ENCODE results near the gene AREG.

AREG gene

GRCh38 chr4:74501579-74501978 lies 56.6 kb downstream of the AREG start:
- Histone ChIP-seq H3K27ac (ENCODE audit: low read length) (no peak overlapping the region), H3K4me1 (ENCODE audit: control insufficient read depth, low read depth, low read length) (no peaks in the 10 kb centered on the region)

GRCh38 chr4:74503580-74503979 lies 58.6 kb downstream of the AREG start:
- no peak overlapping the region for H3K27ac ChIP-seq (ENCODE audit: low read length)
- no peaks in the 10 kb centered on the region for H3K9me3 ChIP-seq (ENCODE audit: control insufficient read depth, low read depth, low read length)

More at GRCh38 chr4:74501579-74501978, 56.6 kb downstream of the AREG start:
- Histone ChIP-seq H3K4me3 (ENCODE audit: low read length) (no peak overlapping the region), H3K27me3 (ENCODE audit: control insufficient read depth, insufficient read depth, low read length) (no peaks in the 10 kb centered on the region), H3K9ac (ENCODE audit: low read length) (no peak overlapping the region), H3K9me3 (ENCODE audit: control insufficient read depth, low read depth, low read length) (no peaks in the 10 kb centered on the region), H3K36me3 (ENCODE audit: control insufficient read depth, low read depth, low read length) (no peaks in the 10 kb centered on the region)

GRCh38 chr4:74504212-74504611 lies 59.3 kb downstream of the AREG start:
- Histone ChIP-seq H3K36me3 (ENCODE audit: control insufficient read depth, low read depth, low read length) (no peaks in the 10 kb centered on the region), H3K9ac (ENCODE audit: low read length) (no peak overlapping the region), H3K9me3 (ENCODE audit: control insufficient read depth, low read depth, low read length) (no peaks in the 10 kb centered on the region), H3K27me3 (ENCODE audit: control insufficient read depth, insufficient read depth, low read length) (no peaks in the 10 kb centered on the region), H3K27ac (ENCODE audit: low read length) (no peak overlapping the region), H3K4me3 (ENCODE audit: low read length) (no peak overlapping the region), H3K4me1 (ENCODE audit: control insufficient read depth, low read depth, low read length) (no peaks in the 10 kb centered on the region)

More at GRCh38 chr4:74503580-74503979, 58.6 kb downstream of the AREG start:
- Histone ChIP-seq H3K4me3 (ENCODE audit: low read length) (no peak overlapping the region), H3K4me1 (ENCODE audit: control insufficient read depth, low read depth, low read length) (no peaks in the 10 kb centered on the region), H3K9ac (ENCODE audit: low read length) (no peak overlapping the region), H3K27me3 (ENCODE audit: control insufficient read depth, insufficient read depth, low read length) (no peaks in the 10 kb centered on the region), H3K36me3 (ENCODE audit: control insufficient read depth, low read depth, low read length) (no peaks in the 10 kb centered on the region)
